HG02571 (cell line): ENCODE data around the gene HYLS1.
"Not testable (repeated sequence)": the region's sequence is repeated elsewhere in the genome, so short reads cannot be mapped to it uniquely, and the experiment has no call there.

Source experiments
- ATAC-seq: cut with Tn5 transposase; IDR thresholded peaks from one replicate; pipeline ENCODE4 v1.9.1; 2021; ENCODE audit warnings: mild to moderate bottlenecking, moderate library complexity; ENCODE audit not compliant: unreplicated experiment

The HYLS1 gene

GRCh38 chr11:125902927-125903710 is 15.7 kb downstream of the HYLS1 start, which contains the start of gene PUS3:
PUS3 (minus strand) TSS chr11:125903206; CDS start chr11:125896284, 6,922 bp downstream.
- ATAC-seq: peak; percentile 97

- no peak for ATAC-seq
These were observed 16.5 kb downstream of the HYLS1 start, which contains the start of gene DDX25 for GRCh38 chr11:125903711-125904659. DDX25 (plus strand) TSS chr11:125904508; CDS start chr11:125904518, 10 bp downstream.

GRCh38 chr11:125904678-125905077 is 17.2 kb downstream of the HYLS1 start:
- ATAC-seq: no peak

GRCh38 chr11:125910226-125910849 is 22.9 kb downstream of the HYLS1 start:
- ATAC-seq: no peak

- not testable (repeated sequence) for ATAC-seq
These were observed 27.1 kb downstream of the HYLS1 start for GRCh38 chr11:125914601-125915000.

- ATAC-seq: no peak
These were observed 29.3 kb downstream of the HYLS1 start for GRCh38 chr11:125916683-125917347.

- ATAC-seq: no peak
These were observed 30.8 kb downstream of the HYLS1 start for GRCh38 chr11:125918140-125918840.

- no peak for ATAC-seq
These were observed 33.6 kb downstream of the HYLS1 start for GRCh38 chr11:125921042-125921441.

GRCh38 chr11:125922156-125922555 is 34.7 kb downstream of the HYLS1 start:
- no peak for ATAC-seq

- no peak for ATAC-seq
These were observed 35.6 kb downstream of the HYLS1 start for GRCh38 chr11:125923012-125923579.

- no peak for ATAC-seq
These were observed 36.2 kb downstream of the HYLS1 start for GRCh38 chr11:125923633-125924032.

- ATAC-seq: no peak
These were observed 37.0 kb downstream of the HYLS1 start for GRCh38 chr11:125924384-125925007.

- ATAC-seq: no peak
These were observed 37.8 kb downstream of the HYLS1 start for GRCh38 chr11:125925247-125925740.

GRCh38 chr11:125925804-125926203 is 38.3 kb downstream of the HYLS1 start:
- ATAC-seq: no peak

GRCh38 chr11:125926682-125927081 is 39.2 kb downstream of the HYLS1 start:
- no peak for ATAC-seq

GRCh38 chr11:125929445-125930075 is 42.1 kb downstream of the HYLS1 start:
- no peak for ATAC-seq

GRCh38 chr11:125930076-125930450 is 42.6 kb downstream of the HYLS1 start:
- ATAC-seq: no peak

GRCh38 chr11:125931116-125931515 is 43.6 kb downstream of the HYLS1 start:
- no peak for ATAC-seq

- no peak for ATAC-seq
These were observed 44.2 kb downstream of the HYLS1 start for GRCh38 chr11:125931668-125932067.
